HPDE6-E6E7 (cell line): ENCODE data around the gene HM13.
"Not testable (repeated sequence)": the region's sequence is repeated elsewhere in the genome, so short reads cannot be mapped to it uniquely, and the experiment has no call there.

Experiments used
- DNase-seq: peaks from one replicate; pipeline ENCODE4 v3.0.0; 2011; ENCODE audit warnings: missing footprints; ENCODE audit errors: extremely low spot score

The HM13 gene, protein sequence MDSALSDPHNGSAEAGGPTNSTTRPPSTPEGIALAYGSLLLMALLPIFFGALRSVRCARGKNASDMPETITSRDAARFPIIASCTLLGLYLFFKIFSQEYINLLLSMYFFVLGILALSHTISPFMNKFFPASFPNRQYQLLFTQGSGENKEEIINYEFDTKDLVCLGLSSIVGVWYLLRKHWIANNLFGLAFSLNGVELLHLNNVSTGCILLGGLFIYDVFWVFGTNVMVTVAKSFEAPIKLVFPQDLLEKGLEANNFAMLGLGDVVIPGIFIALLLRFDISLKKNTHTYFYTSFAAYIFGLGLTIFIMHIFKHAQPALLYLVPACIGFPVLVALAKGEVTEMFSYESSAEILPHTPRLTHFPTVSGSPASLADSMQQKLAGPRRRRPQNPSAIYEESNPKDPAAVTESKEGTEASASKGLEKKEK

DNA sequence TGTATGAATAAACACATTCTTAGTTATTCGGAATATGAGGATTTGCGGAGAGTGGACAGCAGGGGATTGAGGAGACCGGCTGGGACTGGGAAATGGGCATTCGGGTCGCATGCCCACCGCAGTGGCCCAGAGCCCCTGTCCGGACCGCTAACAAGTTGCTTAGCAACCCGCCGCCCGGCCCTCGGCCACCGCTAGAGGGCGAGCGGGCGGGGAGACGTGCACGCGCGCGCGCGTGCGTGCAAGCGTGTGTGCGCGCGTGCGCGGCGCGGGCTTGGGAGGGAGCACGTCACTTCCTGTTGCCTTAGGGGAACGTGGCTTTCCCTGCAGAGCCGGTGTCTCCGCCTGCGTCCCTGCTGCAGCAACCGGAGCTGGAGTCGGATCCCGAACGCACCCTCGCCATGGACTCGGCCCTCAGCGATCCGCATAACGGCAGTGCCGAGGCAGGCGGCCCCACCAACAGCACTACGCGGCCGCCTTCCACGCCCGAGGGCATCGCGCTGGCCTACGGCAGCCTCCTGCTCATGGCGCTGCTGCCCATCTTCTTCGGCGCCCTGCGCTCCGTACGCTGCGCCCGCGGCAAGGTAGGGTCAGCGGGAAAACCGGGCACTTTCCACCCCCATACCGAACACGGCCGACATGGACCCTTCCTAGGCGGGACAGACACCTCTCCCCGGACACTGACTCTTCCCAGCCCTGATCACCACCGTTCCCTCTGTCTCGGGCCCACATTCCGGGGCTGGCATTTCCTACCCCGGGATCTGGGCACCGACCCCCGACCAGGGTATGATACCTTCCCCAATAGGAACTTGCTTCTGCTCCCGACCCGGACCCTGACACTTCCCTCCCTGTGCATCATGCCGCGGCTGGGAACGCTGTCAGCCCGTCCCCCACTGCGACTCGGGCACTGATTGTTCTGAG, at the start of gene HM13:
TSS of gene HM13 (plus strand) at position 289 of the 918 bp plus-strand sequence. CDS start at position 399, 110 bp downstream.
- DNase-seq, result peak; percentile 99

DNA sequence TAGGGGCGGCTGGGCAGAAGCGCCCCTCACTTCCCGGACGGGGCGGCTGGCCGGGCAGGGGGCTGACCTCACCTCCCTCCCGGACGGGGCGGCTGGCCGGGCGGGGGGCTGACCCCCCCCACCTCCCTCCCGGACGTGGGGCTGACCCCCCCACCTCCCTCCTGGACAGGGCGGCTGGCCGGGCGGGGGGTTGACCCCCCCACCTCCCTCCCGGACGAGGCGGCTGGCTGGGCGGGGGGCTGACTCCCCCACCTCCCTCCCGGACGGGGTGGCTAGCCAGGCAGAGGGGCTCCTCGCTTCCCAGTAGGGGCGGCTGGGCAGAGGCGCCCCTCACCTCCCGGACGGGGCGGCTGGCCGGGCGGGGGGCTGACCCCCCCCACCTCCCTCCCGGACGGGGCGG, 43.3 kb upstream of the HM13 start:
- not testable (repeated sequence) for DNase-seq

DNA sequence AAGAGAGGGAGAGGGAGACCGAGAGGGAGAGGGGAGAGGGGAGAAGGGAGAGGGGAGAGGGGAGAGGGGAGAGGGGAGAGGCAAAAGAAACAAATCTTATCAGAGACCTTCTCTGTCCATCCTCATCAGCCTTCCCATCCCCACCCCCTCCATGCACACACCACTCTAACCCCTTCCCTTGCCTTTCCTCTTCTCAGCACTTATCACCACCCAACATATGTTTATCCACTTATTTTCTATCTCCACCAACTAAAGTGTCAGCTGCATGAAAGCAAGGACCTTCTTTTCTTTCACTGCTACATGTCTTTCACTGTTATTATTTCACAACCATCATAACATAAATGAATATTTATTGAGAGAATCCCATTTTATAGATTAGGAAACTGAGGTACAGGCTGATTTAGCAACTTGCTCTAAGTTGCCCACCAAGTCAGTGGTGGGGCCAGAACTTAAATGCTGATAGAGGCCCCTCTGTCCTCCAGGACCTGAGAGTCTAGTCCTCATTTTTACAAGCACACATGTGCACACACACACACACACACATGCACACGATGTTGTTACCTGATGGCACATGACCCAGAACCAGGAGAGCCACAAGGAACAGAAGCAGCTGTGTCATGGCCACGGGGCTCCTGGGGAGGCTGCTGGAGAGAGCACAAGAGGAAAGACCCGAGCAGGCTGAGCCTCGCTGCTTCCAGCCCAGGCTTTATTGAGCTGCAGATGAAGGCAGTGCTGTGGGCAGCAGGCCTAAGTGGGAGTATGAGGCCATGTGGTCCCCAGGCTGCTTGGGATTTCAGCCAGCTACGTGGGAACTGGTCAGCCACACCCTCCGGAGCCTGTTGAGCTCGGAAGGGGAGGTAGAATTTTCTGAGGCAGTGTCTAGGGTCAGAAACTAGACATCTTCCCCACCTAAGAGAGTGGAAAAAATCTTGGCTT, 41.6 kb upstream of the HM13 start:
- DNase-seq, result no peak

DNA sequence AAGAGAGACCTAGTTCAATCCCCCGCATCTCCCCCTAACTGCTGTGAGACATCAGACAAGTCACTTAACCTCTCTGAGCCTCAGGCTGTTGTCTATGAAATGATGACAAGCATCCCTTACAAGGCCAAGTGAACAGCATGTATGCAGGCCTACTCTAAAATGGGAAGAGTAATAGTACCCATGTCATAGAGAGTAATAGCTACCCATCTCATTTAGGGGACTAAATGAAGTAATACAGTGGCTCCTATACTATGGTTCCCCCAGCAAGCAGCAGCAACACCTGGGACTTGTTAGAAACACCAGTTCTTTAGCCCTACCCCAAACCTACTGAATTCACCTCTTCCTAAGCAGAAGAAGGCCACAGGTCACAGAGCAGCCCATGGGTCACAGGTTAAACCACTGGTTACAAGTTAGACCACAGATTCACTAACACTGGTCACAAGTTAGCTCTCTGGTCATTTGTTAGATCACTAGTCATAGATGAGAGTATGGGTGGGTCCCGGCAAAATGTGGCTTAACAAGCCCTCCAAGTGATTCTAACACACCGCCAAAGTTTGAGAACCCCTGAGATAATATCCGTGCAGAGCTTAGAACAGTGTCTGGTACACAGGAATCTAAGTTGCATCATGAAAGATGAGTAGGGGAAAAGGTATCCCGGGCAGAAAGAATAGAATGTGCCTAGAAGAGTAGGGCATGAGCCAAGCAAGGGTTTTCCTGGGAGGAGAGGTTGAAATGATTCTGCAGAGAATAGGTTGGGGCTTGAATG, 40.7 kb upstream of the HM13 start:
- DNase-seq, result no peak

DNA sequence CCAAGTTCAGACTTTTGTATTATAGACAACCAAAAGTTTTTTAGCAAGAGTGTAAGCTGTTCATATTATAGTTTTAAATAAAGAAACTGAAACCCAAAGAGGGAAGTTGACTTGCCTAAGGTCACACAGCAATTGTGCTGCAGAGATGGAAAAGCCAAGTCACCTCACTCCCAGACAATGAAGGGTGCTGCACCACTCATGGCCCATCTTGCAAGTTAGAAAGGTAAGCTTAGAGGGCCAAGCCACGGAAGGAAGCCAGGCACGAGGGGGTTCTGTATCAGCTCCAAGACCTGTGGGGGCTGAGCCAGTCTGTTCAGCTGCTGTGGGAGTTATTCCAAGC, 40.2 kb upstream of the HM13 start:
- no peak for DNase-seq

DNA sequence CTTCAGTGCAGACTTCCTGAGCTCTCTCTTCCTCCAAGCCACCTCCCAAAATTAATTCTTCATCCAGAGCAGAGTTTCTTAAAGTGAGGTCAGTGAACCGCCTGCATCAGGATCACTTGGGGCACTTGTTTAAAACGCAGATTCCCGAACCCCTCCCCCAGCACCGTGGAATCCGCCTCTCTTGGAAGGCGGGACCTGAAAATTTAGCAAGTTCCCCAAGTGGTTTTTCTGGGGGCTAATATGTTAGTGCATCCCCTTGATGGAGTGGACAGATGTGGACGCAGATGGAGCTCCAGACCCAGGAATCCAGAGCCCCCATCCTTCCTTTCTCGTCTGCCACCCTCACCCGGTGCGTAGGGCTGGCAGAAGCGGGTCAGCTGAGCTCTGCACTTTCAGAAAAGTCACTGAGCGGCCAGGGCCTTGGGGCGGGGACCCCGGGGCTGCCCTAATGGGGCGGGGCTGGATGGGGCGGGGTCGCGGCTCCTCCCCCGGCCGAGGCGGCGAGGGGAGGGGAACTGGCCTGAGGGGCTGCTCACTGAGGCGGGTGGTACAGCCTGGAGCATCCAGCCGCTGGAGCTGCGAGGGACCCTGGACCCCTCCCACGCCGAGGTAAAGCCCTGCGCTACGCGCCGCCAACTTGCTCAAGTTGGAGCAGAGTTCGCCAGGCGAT, 39.3 kb upstream of the HM13 start, which contains the start of the genes DEFB124 and REM1:
TSS of gene DEFB124 (minus strand) at position 370 of the 670 bp plus-strand sequence. CDS start 2,114 bp downstream, outside the sequence.
TSS of gene REM1 (plus strand) at position 531 of the 670 bp plus-strand sequence. CDS start 1,158 bp downstream, outside the sequence.
- DNase-seq, result no peak

DNA sequence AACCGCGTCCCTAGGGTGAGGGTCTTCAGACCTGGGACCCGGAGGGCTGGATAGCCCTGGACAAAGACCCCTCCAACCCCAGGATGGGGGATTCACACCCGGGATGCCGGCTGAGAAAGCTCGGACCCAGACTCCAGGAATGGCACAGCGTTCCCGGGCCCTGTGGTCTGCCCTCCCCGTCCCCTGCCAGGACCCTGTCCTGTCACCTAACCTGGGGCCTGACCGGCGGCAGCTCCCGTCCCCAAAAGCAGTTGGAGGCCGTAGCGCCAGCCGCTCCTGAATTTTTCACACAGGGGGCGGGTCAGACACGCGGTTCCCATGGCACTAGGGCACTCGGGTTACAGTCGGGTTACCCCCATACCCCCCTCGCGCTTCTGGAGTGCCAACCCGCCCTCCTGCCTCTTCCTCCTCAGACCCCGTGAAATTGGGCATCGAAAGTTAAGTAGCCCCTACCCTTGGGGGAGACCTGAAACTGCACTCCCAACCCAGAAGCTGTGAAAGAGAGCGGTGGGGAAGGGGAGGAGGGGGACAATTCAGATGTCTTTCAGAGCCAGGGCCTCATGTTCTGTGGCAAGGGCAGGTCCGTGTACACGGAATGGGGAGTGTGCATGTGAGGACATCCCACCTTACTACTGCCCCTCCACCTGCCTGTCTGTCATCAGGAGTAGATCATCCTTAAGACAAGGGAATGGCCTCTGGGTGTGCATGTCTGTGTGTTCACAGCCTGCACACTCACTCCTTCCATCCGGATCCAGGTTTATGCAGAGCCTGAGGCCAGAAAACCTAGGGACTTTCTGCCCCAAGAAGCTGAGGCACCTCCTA, 38.6 kb upstream of the HM13 start:
- no peak for DNase-seq

DNA sequence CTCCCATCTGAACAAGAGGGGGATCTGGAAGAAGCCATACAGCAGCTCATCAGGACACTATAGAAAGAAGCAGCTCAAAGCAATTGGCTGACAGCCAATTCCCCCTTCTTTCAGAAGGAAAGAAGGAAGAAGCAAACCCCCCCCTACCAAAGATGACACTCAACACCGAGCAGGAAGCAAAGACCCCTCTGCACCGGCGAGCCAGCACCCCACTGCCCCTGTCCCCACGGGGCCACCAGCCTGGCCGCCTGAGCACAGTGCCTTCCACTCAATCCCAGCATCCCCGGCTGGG, 38.0 kb upstream of the HM13 start:
- DNase-seq, result no peak

DNA sequence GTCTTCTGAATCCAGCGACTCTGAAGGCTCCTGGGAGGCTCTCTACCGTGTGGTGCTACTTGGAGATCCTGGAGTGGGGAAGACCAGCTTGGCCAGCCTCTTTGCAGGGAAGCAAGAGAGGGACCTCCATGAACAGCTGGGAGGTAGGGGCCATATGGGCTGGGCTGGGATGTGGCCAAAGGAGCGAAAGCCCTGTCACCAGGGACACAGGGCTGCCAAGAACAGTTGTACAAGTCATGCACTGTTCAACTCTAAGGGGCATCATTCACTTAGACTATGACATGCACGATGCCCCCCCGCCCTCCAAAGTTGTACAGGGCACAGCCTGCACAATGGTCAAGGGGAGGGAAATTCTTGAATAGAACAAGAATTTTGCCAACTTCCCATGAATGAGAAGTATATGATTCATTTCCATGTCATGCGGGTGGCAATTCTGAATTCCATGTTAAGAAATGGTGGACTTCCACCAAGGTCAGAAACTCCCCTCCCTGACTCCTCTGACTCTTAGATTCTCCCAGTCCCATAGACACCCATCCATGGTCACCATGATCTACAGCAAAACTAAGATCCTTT, 37.5 kb upstream of the HM13 start:
- DNase-seq, result no peak

DNA sequence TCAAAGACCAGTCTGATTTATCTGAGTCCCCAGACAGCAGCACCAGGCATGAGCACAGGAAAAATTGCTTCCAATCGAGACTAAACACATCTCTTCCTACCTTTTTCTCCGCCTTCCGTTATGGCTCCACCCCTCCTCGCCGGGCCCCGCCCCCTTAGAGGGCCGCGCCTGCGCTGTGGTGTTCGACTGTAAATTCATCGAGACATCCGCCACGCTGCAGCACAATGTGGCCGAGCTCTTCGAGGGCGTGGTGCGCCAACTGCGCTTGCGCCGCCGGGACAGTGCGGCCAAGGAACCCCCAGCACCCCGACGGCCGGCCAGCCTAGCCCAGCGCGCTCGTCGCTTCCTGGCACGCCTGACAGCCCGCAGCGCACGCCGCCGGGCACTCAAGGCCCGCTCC, 30.2 kb upstream of the HM13 start:
- no peak for DNase-seq

DNA sequence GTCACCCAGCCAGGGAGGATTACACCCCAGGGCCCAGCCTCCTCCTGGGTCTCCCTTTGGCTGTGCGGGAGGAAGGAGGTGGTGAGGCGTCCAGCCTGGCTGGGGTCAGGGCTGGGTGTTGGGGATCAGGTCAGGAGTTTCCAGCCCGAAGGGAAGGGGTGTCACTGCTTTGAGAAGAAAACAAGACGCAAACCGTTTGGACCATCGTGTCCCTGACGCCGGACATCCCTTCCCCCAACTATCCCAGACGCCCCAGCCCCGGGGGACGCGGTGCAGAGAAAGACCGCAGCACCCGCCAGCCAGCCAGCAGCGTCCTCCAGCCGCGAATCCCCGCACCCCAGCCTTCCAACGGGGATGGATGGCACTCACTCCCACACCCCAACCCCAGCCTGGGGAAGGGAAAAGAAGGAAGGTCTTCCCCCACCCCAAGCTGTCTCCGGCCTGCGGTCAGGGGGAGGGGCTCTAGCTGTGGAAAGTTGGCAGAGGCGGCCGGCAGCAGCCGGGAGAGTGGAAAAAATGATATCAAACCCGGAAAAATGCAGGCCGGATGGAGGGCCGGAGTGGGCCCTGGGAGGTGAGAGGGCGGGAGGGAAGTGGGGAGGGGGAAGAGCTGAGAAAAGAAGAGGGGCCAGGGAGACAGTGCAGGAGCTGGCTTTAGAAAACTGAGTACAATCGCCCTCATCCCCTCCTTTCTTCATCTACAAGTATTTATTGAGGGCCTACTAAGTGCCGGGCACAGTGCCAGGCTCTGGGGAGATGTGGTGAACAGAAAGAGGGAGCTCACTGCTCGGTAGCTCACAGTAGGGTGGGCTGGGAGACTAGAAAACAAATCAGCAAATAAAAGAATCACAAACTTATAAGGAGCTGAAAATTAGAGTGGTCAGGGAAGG, 28.5 kb upstream of the HM13 start:
- DNase-seq, result no peak

DNA sequence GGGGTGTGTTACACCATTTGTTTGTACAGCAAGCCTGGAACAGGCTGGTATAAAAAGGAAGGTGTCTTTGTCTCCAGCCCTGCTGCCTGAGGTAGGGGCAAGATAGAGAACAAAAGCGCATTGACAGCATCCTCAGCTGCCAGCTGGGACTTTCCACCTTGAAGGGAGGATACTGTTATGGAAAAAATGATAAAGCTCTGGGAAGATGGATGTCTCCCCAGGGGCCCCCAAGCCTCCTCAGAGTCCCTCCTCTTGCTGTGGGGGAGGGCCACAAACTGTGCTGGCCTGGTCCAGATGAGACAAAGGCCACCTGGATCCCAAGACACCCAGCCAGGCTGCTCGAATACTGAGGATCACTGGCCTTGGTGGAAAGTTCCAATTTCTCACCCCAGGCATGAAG, 26.1 kb upstream of the HM13 start:
- no peak for DNase-seq

DNA sequence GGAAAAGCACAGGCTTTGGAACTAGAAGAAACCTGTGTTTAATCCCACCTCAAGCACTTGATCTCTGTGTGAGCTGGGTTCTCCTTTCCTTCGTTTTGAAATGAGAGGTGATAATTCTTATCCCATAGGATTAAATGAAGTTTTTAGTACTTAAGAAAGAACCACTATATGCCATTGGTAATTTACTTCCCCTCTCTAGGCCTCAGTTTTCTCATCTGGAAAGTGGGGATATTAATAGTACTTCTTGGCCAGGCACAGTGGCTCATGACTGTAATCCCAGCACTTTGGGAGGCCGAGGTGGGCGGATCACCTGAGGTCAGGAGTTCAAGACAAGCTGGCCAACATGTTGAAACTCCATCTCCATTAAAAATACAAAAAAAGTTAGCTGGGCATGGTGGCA, 25.1 kb upstream of the HM13 start:
- DNase-seq, result no peak

DNA sequence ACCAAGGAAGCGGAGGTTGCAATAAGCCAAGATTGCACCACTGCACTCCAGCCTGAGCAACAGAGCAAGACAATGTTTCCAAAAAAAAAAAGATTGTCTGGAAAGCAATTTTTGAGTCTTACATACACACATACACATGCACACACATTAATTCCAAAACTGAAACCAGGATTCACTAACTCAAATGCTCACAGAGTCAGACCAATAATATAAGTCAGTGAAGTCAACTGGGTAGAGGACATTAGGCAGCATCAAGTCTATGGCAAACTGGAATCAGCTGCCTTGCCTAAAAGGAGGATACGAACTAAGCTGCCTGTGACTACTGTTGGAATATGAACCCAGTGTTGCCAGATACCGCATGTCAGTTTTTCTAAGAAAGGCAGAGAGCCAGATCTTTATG, 23.5 kb upstream of the HM13 start:
- no peak for DNase-seq

DNA sequence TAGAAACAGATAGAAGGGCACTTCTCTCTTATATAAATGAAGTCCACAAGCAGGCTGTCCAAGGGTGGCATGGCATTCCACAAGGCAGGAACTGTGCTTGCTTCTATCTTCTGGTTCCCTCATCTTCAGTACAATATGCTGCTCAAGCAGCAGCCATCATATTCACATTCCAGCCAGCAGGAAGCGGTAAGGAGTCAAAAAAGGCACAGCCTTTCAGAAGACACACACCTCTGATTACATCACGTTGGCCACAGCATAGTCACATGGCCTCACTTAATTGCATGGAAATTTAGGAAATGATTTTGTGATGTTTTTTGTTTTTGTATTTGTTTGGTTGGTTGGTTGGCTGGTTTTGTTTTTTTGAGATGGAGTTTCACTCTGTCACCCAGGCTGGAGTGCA, 20.1 kb upstream of the HM13 start:
- DNase-seq, result no peak

DNA sequence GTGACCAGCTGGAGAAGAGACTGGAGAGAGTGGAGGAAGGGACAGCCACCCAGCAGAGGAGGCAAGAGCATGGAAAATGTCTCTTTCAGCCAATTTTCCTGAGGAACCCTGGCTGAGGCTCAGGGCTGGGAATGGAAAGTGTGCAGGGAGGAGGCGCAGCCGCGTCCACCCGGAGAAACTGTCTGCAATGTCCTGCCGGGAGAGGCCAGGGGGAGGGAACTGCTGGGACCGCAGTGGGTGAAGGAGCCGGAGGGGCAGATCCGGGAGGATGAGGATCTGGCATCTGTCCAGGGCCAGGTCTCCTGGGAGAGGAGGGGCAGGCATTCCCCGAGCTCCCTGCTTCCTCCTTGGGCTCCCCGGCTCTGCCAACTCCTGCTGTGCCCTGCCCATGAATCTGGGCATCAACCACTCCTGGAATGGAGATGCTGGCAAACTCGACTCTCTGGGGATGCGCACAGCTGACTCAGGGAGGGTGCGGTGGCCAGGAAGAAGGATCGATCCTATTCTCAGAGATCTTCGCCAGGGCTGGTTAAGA, 17.4 kb upstream of the HM13 start:
- no peak for DNase-seq

DNA sequence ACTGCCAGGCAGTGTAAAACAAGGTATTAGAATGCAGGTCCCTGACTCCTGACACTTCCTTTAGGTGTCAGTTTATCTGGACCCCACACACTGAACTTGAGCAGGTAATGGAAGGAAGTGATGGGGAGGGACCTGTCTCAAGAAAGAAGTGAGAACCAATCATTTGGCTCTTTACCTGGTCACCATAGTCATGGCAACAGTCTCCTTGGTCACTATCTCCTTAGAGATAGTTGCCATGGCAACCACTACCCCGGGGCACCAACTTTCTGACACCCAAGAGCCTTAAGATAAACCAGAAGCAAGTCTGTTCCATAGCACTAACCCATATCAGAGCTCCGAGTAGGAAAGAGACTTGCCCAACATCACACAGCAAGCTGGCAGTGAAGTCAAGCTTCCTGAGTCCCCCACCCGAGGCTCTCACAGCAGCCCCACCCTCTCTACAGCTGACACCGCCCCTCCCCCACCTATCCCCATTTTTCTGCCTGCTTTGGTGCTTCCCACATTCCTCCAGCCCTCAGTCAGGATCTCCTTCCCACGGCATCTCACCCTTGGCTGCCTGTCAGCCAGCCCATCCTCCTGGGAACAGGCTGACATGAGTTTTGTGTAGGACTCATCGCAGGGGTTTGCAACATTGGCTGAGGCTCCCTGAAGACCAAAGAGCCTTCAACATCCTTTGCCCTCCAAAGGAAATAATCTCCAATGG, 16.3 kb upstream of the HM13 start:
- no peak for DNase-seq
